Endothelial cell of umbilical vein (primary cell): ENCODE data around the gene IPO9.

Experiments used
- CTCF ChIP-seq, 2 donors: IDR thresholded peaks; 1 replicate in 1 of 2; 2 replicates in 1 of 2; pipeline ENCODE4 v1.5.1; 2011; ENCODE audit warnings: low read length in 2 of 2, mild to moderate bottlenecking in 2 of 2, moderate library complexity in 2 of 2, control low read depth in 1 of 2, inconsistent platforms in 1 of 2, low read depth in 1 of 2; ENCODE audit not compliant: insufficient read depth in 1 of 2; ENCODE audit errors: extremely low read depth in 1 of 2
- EZH2 ChIP-seq: IDR thresholded peaks from 2 replicates; pipeline ENCODE4 v1.6.1; 2012; ENCODE audit warnings: borderline replicate concordance, low read depth, mild to moderate bottlenecking, moderate library complexity, low read length, inconsistent platforms; ENCODE audit not compliant: severe bottlenecking
- JUN ChIP-seq: IDR thresholded peaks from 2 replicates; pipeline ENCODE4 v1.6.1; 2011; ENCODE audit warnings: borderline replicate concordance, low read depth; ENCODE audit not compliant: insufficient read length, insufficient read depth
- POLR2A ChIP-seq: IDR thresholded peaks from 2 replicates; pipeline ENCODE4 v1.6.1; 2012; ENCODE audit warnings: low read depth, mild to moderate bottlenecking, control low read depth, low read length
- POLR2AphosphoS5 ChIP-seq: IDR thresholded peaks from 2 replicates; pipeline ENCODE4 v1.6.1; 2012; ENCODE audit warnings: low read depth, mild to moderate bottlenecking, control low read depth, low read length, moderate library complexity; ENCODE audit not compliant: insufficient read depth

- TF ChIP-seq POLR2AphosphoS5 (no peak), EZH2 (no peak), CTCF (IDR thresholded peaks at IDR 0.05; ENCODE audit: extremely low read depth in 1 of 2, insufficient read depth in 1 of 2, low read depth in 1 of 2, low read length in 2 of 2) (no peak), JUN (no peak), POLR2A (no peak)
Observed at GRCh38 chr1:201902198-201902597, 73.2 kb downstream of the IPO9 start.
